SK-N-MC (cell line): ENCODE measurements around the gene PIGQ.

Source experiments
- DNase-seq: peaks from one replicate; pipeline ENCODE4 v3.0.0-alpha.2; 2011; ENCODE audit warnings: low read depth, low spot score
- H3K27ac ChIP-seq: fragments of 200-600 bp; sonication (generic); 2 replicates; pipeline ENCODE4 v1.5.1; 2016; ENCODE audit warnings: mixed run types
- H3K36me3 ChIP-seq: fragments of 200-600 bp; sonication (generic); 2 replicates; pipeline ENCODE4 v1.6.1; 2017; ENCODE audit warnings: antibody characterized with exemption, low read length, mixed read lengths; ENCODE audit not compliant: insufficient read depth
- H3K4me3 ChIP-seq: fragments of 200-600 bp; sonication (generic); 2 replicates; pipeline ENCODE4 v1.5.1; 2016
- H3K9ac ChIP-seq: fragments of 200-600 bp; sonication (generic); 2 replicates; pipeline ENCODE4 v1.8.0; 2017; ENCODE audit warnings: mixed run types, mixed read lengths; ENCODE audit not compliant: insufficient read length
- H3K9me3 ChIP-seq: fragments of 200-600 bp; sonication (generic); 2 replicates; pipeline ENCODE4 v1.6.1; 2017; ENCODE audit warnings: low read depth, mild to moderate bottlenecking, antibody characterized with exemption, low read length, moderate library complexity, mixed read lengths
- EZH2 ChIP-seq: fragments of 200-600 bp; sonication (generic); IDR thresholded peaks from one replicate; pipeline ENCODE4 v1.6.1; 2017; ENCODE audit warnings: antibody characterized with exemption
- FOXP2 ChIP-seq: optimal IDR thresholded peaks from 2 replicates; pipeline ENCODE3; 2011; ENCODE audit warnings: mild to moderate bottlenecking, moderate library complexity; ENCODE audit not compliant: insufficient read depth; ENCODE audit errors: extremely low read length, control extremely low read depth
- POLR2AphosphoS5 ChIP-seq: IDR thresholded peaks from 2 replicates; pipeline ENCODE4 v1.6.1; 2012; ENCODE audit warnings: mild to moderate bottlenecking, low read depth, low read length, borderline replicate concordance

The PIGQ gene

DNA sequence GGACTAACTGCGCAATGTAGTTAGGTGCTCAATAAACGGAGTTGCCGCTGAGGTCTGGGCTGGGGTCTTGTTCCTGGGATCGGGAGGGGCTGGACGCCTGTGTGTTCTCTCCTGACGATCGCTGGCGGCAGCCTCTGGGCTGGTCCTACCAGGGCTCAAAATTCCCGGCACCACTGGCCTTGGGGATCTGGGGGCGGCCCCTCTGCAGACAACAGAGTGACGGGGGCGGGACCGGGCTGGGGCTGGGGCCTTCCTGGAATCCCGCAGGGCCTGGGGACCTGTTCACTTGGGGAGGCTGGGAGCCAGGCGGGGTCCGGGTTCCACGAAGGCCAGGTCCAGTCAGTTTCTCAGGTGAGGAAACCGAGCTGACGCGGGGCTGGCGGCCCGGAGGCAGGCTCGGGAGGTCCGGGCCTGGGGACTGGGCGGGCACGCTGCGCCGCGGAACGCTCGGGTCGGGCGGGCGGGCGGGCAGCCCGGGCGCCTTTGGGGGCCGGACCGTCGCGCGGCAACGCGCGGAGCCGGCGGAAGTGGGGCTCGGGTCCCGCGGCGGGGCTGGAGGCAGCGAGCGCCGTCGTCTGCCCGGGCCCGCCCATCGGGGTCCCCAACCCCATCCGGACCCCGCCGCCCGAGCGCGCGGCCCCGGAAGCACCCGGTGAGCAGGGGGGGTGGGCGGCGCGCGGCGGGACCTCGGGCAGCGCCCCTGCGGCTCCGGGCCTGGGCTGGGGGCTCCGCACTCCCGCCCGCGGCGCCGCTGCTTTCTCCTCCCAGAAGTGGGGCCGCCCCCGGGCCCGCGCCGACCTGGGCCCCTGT lies at the start of gene PIGQ:
Gene PIGQ (plus strand): TSS at position 524 of the 810 bp plus-strand sequence. CDS start 4,107 bp downstream, outside the sequence.
- H3K9me3 ChIP-seq = no peaks in the 10 kb centered on the region
- peak within 1 kb of the TSS; percentile 79 for H3K27ac ChIP-seq
- H3K36me3 ChIP-seq = no peaks in the 10 kb centered on the region; the same call in 1 of the 2 replicates
- TF ChIP-seq FOXP2 = no peak
- peak; percentile 63; the same call in 1 of the 2 replicates for TF ChIP-seq POLR2AphosphoS5
- DNase-seq = no peak
- H3K4me3 ChIP-seq = peak within 1 kb of the TSS; percentile 93
- H3K9ac ChIP-seq = peak within 1 kb of the TSS; percentile 89

DNA sequence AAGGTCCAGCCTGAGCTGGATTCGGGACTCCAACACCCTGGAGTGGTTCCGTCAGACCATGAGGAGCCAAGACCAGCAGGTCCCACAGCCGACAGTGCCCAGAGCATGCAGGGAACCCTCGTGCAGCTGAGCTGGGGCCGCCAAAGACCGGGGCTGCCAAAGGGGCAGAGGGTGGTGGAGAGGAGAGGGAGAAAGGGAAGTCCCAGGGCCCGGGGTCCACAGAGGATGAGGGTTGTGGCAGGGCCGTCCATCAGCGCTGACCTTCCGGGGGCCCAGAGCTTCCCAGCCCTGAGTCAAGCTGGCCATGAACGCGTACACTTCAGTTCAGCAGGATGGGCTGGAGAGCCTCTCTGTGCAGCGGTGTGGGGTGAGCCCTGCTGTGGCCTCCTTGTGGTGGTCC lies 48.9 kb upstream of the PIGQ start:
- no peak overlapping the region for H3K27ac ChIP-seq
- DNase-seq = no peak
- H3K36me3 ChIP-seq = no peaks in the 10 kb centered on the region; the same call in 1 of the 2 replicates
- H3K4me3 ChIP-seq = no peak overlapping the region
- no peaks in the 10 kb centered on the region for H3K9me3 ChIP-seq
- H3K9ac ChIP-seq = no peak overlapping the region
- TF ChIP-seq POLR2AphosphoS5 (no peak), EZH2 (no peak), FOXP2 (no peak)

DNA sequence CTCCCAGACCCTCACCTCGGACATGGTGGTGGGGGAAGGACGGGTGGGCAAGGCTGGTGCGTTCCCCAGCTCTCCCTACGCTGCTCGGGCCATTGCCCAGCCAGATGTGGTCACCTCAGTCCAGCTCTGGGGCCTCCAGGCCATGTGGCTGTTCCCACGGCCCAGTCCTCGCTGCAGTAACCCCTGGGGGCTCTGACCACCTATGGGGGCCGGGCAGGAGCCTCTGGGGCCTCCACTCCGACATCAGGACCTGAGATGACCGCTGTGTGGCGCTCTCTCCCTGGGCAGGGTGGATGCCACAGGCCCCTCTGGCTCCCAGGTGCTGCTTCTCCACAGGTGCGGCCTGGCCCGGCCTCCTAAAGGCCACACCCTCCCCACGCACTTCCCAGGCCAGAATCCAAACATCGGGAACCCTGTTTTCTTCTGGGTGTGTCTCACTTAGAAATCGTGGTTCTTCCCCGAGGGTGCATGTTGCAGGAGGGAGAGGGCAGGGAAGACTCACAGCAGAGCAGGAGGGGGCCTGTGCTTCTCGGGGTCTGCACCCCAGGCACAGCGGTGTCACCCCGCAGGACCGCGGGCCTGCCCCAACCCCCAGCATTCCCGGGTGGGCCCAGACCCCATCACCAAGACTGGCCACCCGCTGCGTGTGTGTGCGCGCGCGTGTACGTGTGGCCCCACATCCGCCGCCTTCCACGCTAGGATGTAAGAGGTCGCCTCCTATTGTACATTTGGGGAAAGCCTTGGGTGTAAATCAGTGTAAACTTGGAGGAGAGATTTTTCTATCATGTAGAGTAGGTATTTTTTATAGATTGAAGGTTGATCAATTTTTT lies 48.2 kb upstream of the PIGQ start:
- no peak for DNase-seq
- Histone ChIP-seq H3K9ac (no peak overlapping the region), H3K4me3 (no peak overlapping the region), H3K27ac (no peak overlapping the region), H3K36me3 (no peaks in the 10 kb centered on the region), H3K9me3 (no peaks in the 10 kb centered on the region)
- TF ChIP-seq POLR2AphosphoS5 (no peak), FOXP2 (no peak), EZH2 (no peak)

DNA sequence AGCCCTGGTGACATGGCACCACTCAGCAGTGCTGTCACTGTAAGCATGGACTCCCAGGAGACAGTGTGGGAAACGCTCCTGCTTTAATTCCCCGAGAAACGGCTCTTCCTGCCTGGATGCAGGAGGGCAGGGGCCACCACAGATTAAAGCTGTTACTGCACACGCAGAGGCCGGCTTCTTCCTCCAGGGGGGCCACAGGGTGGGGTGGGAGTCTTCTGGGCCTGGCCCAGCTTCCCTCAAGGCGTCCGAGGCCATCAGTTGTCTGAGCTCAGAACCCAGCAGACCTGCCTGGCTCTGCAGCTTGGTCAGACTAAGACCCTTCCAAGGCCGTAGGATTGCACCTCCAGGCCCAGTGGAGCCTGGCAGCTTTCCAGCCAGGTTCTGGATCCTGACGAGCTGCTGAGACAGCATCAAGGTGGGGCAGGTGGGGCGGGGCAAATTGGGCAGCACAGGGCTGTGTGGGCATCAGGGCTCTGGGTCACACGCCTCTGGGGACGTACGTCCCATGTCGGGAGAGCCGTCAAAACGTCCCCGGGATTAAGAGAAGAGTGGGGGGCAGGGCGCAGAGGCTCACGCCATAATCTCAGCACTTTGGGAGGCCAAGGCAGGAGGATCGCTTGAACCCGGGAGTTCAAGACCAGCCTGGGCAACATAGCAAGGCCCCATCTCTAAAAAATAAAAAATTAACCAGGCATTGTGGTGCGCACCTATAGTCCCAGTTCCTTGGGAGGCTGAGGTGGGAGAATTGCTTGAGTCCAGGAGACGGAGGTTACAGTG lies 47.3 kb upstream of the PIGQ start:
- Histone ChIP-seq H3K9ac (no peak overlapping the region), H3K36me3 (no peaks in the 10 kb centered on the region), H3K9me3 (no peaks in the 10 kb centered on the region), H3K27ac (no peak overlapping the region), H3K4me3 (no peak overlapping the region)
- TF ChIP-seq POLR2AphosphoS5 (peak; percentile 57; the same call in 1 of the 2 replicates), EZH2 (no peak)
- DNase-seq = no peak

DNA sequence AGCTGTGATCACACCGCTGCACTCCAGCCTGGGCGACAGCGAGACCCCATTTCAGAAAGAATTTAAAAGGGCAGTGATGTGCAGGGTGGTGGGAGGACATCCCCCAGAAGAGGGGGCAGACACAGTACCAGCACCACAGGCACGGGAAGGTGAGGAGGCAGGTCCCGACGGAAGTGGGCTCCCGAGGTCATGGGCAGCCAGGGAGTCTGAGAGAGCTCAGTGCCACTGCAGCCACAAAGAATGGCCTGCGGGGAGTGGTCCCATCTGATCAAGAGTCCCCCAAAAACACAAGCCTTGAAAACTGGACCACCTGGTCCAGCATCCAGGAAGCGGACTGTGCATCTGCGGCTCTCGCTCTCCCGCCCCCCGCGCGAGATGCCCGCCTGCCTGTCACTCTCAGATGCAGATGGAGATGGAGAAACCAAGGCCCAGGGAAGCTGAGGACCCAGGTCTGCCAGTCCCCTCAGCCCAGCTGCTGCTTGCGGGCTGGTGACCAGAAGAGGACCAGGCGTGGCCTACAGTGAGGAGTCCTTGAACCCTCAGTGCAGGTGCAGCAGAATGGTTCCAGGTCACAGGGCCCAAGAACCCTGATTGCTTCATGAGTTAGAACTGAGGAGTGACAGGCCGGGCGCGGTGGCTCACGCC lies 46.5 kb upstream of the PIGQ start:
- Histone ChIP-seq H3K36me3 (no peaks in the 10 kb centered on the region), H3K27ac (no peak overlapping the region), H3K4me3 (no peak overlapping the region), H3K9me3 (no peaks in the 10 kb centered on the region), H3K9ac (no peak overlapping the region)
- TF ChIP-seq EZH2 (no peak), FOXP2 (no peak), POLR2AphosphoS5 (no peak; the same call in 1 of the 2 replicates)
- no peak for DNase-seq

DNA sequence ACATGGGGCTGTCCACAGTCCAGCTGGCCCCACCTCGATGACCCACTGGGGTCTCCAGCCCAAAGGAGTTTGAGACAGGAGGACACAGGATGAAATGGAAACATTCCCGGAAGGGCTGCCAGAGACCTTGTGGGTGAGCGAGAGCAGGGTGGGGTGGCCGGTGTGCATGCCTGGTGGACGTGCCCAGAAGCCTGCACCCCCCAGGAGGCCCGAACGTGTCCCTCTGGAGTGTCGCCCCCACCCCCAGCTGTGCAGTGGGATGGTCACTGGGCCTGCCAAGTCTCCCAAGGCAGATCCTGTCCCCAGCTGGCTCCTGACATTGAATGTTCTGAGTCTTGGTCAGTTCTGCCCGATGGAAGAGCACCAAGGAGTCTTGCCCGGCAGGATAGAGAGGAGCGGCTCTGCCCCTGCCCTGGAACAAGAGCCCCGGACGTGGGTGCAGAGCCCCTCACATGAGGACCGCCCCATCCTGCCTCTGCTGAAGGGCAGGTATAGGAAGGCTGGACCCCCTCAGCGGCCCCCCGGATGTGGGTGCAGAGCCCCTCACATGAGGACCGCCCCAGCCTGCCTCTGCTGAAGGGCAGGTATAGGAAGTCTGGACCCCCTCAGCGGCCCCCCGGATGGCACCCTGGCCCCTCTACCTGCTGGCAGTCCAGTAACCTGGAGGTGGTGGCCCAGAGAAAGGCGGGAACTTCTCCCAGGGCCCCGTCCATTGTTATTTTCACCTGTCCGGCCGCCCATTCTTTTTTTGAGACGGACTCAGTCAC lies 45.3 kb upstream of the PIGQ start:
- no peak overlapping the region for H3K27ac ChIP-seq
- H3K4me3 ChIP-seq = no peak overlapping the region
- no peaks in the 10 kb centered on the region for H3K36me3 ChIP-seq
- no peak for DNase-seq
- TF ChIP-seq POLR2AphosphoS5 (peak; percentile 52; the same call in 1 of the 2 replicates), EZH2 (no peak)
- H3K9me3 ChIP-seq = no peaks in the 10 kb centered on the region
- no peak overlapping the region for H3K9ac ChIP-seq

DNA sequence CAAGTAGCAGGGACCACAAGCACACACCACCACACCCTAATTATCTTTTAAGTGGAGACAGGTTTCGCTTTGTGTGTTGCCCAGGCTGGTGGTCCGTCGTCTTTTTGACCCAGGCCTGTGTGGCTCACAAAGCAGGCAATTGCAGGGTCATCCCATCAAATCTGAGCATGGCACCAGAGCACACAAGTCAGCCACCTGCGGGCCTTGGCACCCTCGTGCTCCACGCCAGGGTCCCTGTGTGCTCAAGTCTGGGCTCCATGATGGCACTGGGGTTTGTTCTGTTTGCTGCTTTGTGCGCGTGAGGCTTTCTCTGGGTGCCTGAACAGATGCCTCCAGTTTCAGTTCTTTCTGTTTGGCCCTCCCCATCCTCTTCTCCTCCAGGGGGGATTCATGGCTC lies 44.6 kb upstream of the PIGQ start:
- no peak; the same call in 1 of the 2 replicates for TF ChIP-seq POLR2AphosphoS5
- TF ChIP-seq FOXP2 = no peak
- TF ChIP-seq EZH2 = no peak
- Histone ChIP-seq H3K27ac (peak overlapping the region; percentile 12; the same call in 1 of the 2 replicates), H3K9ac (no peak overlapping the region), H3K4me3 (no peak overlapping the region), H3K36me3 (no peaks in the 10 kb centered on the region), H3K9me3 (no peaks in the 10 kb centered on the region)
- DNase-seq = no peak
